ENCODE measurements around the gene ERC2.

The ERC2 gene

DNA sequence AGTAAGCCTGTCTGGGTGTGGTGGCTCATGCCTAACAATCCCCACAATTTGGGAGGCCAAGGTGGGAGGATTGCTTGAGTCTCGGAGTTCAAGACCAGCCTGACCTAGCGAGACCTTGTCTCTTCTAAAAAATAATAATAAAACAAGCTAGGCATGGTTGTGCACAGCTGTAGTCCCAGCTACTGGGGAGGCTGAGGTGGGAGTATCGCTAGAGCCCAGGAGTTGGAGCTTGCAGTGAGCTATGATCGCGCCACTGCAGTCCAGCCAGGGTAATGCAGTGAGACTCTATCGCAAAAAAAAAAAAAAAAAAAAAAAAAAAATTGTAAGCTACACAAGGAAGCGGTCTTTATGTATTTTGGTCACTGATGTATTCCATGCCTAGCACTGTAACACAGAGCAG is 738.7 kb downstream of the ERC2 start:
- no peak for TF ChIP-seq GATA2 (IDR thresholded peaks at IDR 0.05; ENCODE audit: low read depth, low read length)
- TF ChIP-seq GATA3 (IDR thresholded peaks at IDR 0.05; ENCODE audit: low read depth, low read length), result no peak

GRCh38 chr3:55728461-55729100 is 739.7 kb downstream of the ERC2 start:
- TF ChIP-seq GATA2 (IDR thresholded peaks at IDR 0.05; ENCODE audit: low read depth, low read length), result no peak
- TF ChIP-seq GATA3 (IDR thresholded peaks at IDR 0.05; ENCODE audit: low read depth, low read length), result no peak

DNA sequence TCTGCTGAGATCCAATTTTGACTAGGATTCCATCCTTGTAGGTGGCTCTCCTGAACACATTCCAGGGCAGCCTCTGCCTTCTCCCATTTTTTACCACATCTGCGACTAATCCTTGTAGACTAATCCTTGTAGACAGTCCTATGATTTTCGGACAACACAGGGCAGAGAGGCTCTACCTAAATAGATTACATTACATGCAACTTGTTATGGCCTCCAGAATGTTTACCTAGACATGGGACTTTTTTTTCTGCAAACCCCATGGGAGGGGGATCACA is 741.8 kb downstream of the ERC2 start:
- TF ChIP-seq GATA2 (IDR thresholded peaks at IDR 0.05; ENCODE audit: low read depth, low read length) (no peak), GATA3 (IDR thresholded peaks at IDR 0.05; ENCODE audit: low read depth, low read length) (no peak)

DNA sequence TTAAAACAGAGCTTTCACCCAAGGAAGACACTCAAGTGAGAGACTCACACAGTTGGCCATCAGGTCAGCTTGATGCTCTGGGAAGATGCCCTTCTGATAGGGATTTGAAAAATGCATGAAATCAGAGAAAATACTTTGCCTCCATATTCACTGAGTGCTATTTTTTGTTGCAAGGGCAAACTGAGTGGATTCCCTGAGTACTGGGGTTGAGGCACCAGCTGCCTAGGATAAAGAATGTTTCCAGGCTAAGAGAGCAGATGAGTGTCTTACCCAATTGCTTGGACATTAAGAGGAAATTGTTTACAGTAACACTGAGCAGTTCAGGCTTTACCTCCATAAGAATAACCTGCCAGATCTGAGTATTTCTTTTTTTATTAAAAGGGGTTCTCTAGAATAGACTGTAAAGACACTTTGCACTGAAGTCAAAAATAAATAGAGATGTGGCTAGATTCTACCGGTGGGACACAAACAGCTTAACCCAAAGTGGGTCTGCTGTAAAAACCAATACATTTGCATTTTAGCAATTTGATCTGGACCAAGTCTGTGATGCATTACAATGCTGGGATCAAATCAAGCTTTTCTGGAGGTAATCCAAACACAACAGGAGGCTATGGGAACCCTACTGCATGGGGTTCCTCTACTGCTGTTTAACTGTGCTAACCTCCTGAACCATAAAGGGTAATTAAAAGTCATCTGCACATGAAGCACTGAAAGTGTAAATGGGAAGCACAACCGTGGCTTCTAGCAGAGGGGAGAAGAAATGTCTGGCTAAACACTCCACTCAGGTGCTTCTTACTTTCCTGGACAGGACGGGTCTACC is 742.4 kb downstream of the ERC2 start:
- TF ChIP-seq GATA2 (IDR thresholded peaks at IDR 0.05; ENCODE audit: low read depth, low read length) (no peak), GATA3 (IDR thresholded peaks at IDR 0.05; ENCODE audit: low read depth, low read length) (no peak)

DNA sequence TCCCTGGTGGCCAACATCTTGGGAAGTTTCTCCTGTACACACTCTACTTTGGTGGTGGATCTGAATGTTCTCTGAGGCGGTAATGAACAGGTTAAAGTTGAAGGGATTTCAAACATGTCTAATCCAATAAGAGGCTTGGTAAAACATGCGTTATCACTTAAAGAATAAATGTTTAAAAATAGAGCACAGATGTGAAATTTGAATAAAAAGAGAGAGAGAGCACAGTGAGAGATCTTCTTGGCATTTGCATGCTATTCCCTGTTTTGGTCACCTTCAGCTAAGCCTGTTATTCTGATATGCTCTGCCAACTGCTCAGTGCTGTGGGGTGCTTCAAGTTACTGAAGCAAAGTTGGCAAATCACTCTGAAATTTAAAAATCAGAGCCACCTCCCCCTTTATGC is 743.4 kb downstream of the ERC2 start:
- no peak for TF ChIP-seq GATA2 (IDR thresholded peaks at IDR 0.05; ENCODE audit: low read depth, low read length)
- TF ChIP-seq GATA3 (IDR thresholded peaks at IDR 0.05; ENCODE audit: low read depth, low read length), result no peak

- TF ChIP-seq GATA3 (IDR thresholded peaks at IDR 0.05; ENCODE audit: low read depth, low read length) (no peak), GATA2 (IDR thresholded peaks at IDR 0.05; ENCODE audit: low read depth, low read length) (no peak)
Measured at GRCh38 chr3:55724407-55724784, 743.9 kb downstream of the ERC2 start.

GRCh38 chr3:55723653-55724406 is 744.4 kb downstream of the ERC2 start:
- peak; percentile 92 for TF ChIP-seq GATA2 (IDR thresholded peaks at IDR 0.05; ENCODE audit: low read depth, low read length)
- TF ChIP-seq GATA3 (IDR thresholded peaks at IDR 0.05; ENCODE audit: low read depth, low read length), result peak; percentile 82

GRCh38 chr3:55721716-55722484 is 746.4 kb downstream of the ERC2 start:
- TF ChIP-seq GATA3 (IDR thresholded peaks at IDR 0.05; ENCODE audit: low read depth, low read length), result no peak
- TF ChIP-seq GATA2 (IDR thresholded peaks at IDR 0.05; ENCODE audit: low read depth, low read length), result no peak

DNA sequence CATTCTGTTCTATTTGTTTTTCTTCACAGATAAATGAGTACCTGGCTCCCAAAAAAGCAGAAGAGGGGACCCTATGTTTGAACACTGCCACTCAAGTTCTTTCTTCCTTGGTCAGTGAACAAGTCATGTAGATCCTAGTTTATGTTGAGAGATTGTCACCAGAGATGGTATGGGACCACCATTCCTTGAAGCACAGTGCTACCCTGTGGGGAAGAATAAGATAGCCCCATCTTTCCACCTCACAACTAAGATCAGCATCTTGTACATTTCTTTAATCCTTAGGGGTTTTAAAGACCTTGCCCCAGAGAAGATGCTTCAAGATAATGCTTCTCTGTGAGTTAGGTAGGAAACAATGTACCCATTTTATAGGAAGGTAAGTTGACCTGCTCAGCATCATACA is 747.7 kb downstream of the ERC2 start:
- TF ChIP-seq GATA2 (IDR thresholded peaks at IDR 0.05; ENCODE audit: low read depth, low read length) (no peak), GATA3 (IDR thresholded peaks at IDR 0.05; ENCODE audit: low read depth, low read length) (no peak)

- no peak for TF ChIP-seq GATA3 (IDR thresholded peaks at IDR 0.05; ENCODE audit: low read depth, low read length)
- no peak for TF ChIP-seq GATA2 (IDR thresholded peaks at IDR 0.05; ENCODE audit: low read depth, low read length)
Measured at GRCh38 chr3:55719508-55719907, 748.8 kb downstream of the ERC2 start.

- no peak for TF ChIP-seq GATA2 (IDR thresholded peaks at IDR 0.05; ENCODE audit: low read depth, low read length)
- TF ChIP-seq GATA3 (IDR thresholded peaks at IDR 0.05; ENCODE audit: low read depth, low read length), result no peak
Measured at GRCh38 chr3:55719006-55719405, 749.3 kb downstream of the ERC2 start.

- no peak for TF ChIP-seq GATA2 (IDR thresholded peaks at IDR 0.05; ENCODE audit: low read depth, low read length)
- no peak for TF ChIP-seq GATA3 (IDR thresholded peaks at IDR 0.05; ENCODE audit: low read depth, low read length)
Measured at GRCh38 chr3:55718521-55718921, 749.7 kb downstream of the ERC2 start.

DNA sequence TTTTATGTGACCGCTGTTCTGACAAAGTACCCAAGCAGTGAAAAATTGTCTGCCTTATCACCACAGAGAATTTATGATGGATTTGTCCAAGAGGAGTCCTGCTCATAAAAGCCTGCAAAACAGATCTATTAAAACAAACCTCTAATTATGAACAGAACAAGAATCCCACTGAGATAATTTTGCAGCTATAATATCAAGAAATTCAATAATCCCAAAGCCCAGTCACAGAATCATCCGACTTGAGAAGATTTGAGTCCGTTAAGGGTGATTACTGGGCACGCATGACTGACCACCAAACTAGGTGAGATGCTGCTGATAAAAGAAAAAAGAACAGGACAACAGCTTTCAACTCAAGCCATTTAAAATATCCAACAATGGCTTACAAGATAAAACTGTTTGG is 750.2 kb downstream of the ERC2 start:
- TF ChIP-seq GATA2 (IDR thresholded peaks at IDR 0.05; ENCODE audit: low read depth, low read length), result peak; percentile 81
- peak; percentile 58 for TF ChIP-seq GATA3 (IDR thresholded peaks at IDR 0.05; ENCODE audit: low read depth, low read length)

GRCh38 chr3:55717481-55717880 is 750.8 kb downstream of the ERC2 start:
- no peak for TF ChIP-seq GATA2 (IDR thresholded peaks at IDR 0.05; ENCODE audit: low read depth, low read length)
- no peak for TF ChIP-seq GATA3 (IDR thresholded peaks at IDR 0.05; ENCODE audit: low read depth, low read length)

All from SH-SY5Y (cell line).